Astrocyte (in vitro differentiated cells and primary cell): ENCODE results near the gene HNF1A. TPM values are rescaled to one million over a fixed set of nuclear protein-coding genes. Genes with fewer than 3 reads are reported as not detected.

Experiments used
- DNase-seq: peaks from one replicate; pipeline ENCODE4 v3.0.0-alpha.2; 2010; ENCODE audit warnings: low read depth
- FAIRE-seq: peaks from 2 replicates; lab custom pipeline; 2011; peaks lifted over from hg19 to GRCh38; lab: Jason Lieb, UNC
- H2AFZ ChIP-seq: 2 replicates; pipeline ENCODE4 v1.6.0; 2012; ENCODE audit warnings: low read depth, low read length, inconsistent platforms
- H3K27ac ChIP-seq: 2 replicates; pipeline ENCODE4 v1.5.1; 2011; ENCODE audit warnings: low read depth, low read length, inconsistent platforms
- H3K27me3 ChIP-seq: 2 replicates; pipeline ENCODE4 v1.6.0; 2011; ENCODE audit warnings: low read length, inconsistent platforms; ENCODE audit not compliant: insufficient read depth
- H3K36me3 ChIP-seq: 2 replicates; pipeline ENCODE4 v1.5.1; 2011; ENCODE audit warnings: low read length, inconsistent platforms; ENCODE audit not compliant: insufficient read depth
- H3K4me1 ChIP-seq: 2 replicates; pipeline ENCODE4 v1.5.1; 2011; ENCODE audit warnings: low read length, inconsistent platforms; ENCODE audit not compliant: insufficient read depth
- H3K4me2 ChIP-seq: 2 replicates; pipeline ENCODE4 v1.6.0; 2012; ENCODE audit warnings: low read length, inconsistent platforms
- H3K4me3 ChIP-seq: 2 replicates; pipeline ENCODE4 v1.5.1; 2011; ENCODE audit warnings: low read depth, mild to moderate bottlenecking, low read length, inconsistent platforms; ENCODE audit not compliant: insufficient read depth
- H3K79me2 ChIP-seq: 2 replicates; pipeline ENCODE4 v1.6.0; 2012; ENCODE audit warnings: mild to moderate bottlenecking, low read length, inconsistent platforms; ENCODE audit not compliant: insufficient read depth
- H3K9ac ChIP-seq: 2 replicates; pipeline ENCODE4 v1.6.0; 2012; ENCODE audit warnings: mild to moderate bottlenecking, low read length, inconsistent platforms
- H3K9me3 ChIP-seq: 2 replicates; pipeline ENCODE4 v1.5.1; 2012; ENCODE audit warnings: low read depth, mild to moderate bottlenecking, low read length, inconsistent platforms; ENCODE audit not compliant: insufficient read depth
- H4K20me1 ChIP-seq: 2 replicates; pipeline ENCODE4 v1.6.0; 2012; ENCODE audit warnings: low read length, inconsistent platforms; ENCODE audit not compliant: insufficient read depth
- H3K27ac Mint-ChIP-seq: one replicate; pipeline ENCODE4 v1.8.0; 2021; ENCODE audit warnings: mild to moderate bottlenecking, mixed read lengths; ENCODE audit not compliant: unreplicated experiment
- H3K27me3 Mint-ChIP-seq: one replicate; pipeline ENCODE4 v1.8.0; 2021; ENCODE audit warnings: low read depth, mixed read lengths; ENCODE audit not compliant: unreplicated experiment
- H3K36me3 Mint-ChIP-seq: one replicate; pipeline ENCODE4 v1.8.0; 2021; ENCODE audit warnings: low read depth, mixed read lengths; ENCODE audit not compliant: unreplicated experiment
- H3K4me1 Mint-ChIP-seq: one replicate; pipeline ENCODE4 v1.8.0; 2021; ENCODE audit warnings: low read depth, mixed read lengths; ENCODE audit not compliant: unreplicated experiment
- H3K4me3 Mint-ChIP-seq: one replicate; pipeline ENCODE4 v1.8.0; 2021; ENCODE audit warnings: mild to moderate bottlenecking, moderate library complexity, mixed read lengths; ENCODE audit not compliant: unreplicated experiment
- H3K9me3 Mint-ChIP-seq: one replicate; pipeline ENCODE4 v1.8.0; 2021; ENCODE audit warnings: mild to moderate bottlenecking, mixed read lengths; ENCODE audit not compliant: unreplicated experiment
- EZH2 ChIP-seq: IDR thresholded peaks from 2 replicates; pipeline ENCODE4 v1.6.1; 2012; ENCODE audit warnings: mild to moderate bottlenecking, low read length, inconsistent platforms; ENCODE audit not compliant: insufficient read depth
- total RNA-seq: library from RNA; stranded (reverse); gene quantifications from 2 replicates; pipeline ENCODE4 v1.2.1, GENCODE V29; 2021
- TF ChIP-seq, protein P1 (sequence below): IDR thresholded peaks from 2 replicates; pipeline ENCODE4 v1.5.1; 2011; ENCODE audit warnings: low read depth, mild to moderate bottlenecking, inconsistent platforms, low read length, moderate library complexity; ENCODE audit not compliant: insufficient read depth

HNF1A gene
- total RNA-seq, 1 donor from 2014 or later: not detected

- Histone ChIP-seq H3K4me3 (no peak overlapping the region), H2AFZ (no peak overlapping the region), H3K4me1 (no peaks in the 10 kb centered on the region), H3K79me2 (no peaks in the 10 kb centered on the region), H3K27me3 (no peaks in the 10 kb centered on the region), H3K27ac (no peak overlapping the region), H4K20me1 (peaks cover 10% of the 10 kb centered on the region), H3K4me2 (no peak overlapping the region), H3K36me3 (peaks cover 38% of the 10 kb centered on the region), H3K9ac (no peak overlapping the region), H3K9me3 (no peaks in the 10 kb centered on the region)
- DNase-seq: no peak
- TF ChIP-seq EZH2: no peak
- TF ChIP-seq, protein P1, sequence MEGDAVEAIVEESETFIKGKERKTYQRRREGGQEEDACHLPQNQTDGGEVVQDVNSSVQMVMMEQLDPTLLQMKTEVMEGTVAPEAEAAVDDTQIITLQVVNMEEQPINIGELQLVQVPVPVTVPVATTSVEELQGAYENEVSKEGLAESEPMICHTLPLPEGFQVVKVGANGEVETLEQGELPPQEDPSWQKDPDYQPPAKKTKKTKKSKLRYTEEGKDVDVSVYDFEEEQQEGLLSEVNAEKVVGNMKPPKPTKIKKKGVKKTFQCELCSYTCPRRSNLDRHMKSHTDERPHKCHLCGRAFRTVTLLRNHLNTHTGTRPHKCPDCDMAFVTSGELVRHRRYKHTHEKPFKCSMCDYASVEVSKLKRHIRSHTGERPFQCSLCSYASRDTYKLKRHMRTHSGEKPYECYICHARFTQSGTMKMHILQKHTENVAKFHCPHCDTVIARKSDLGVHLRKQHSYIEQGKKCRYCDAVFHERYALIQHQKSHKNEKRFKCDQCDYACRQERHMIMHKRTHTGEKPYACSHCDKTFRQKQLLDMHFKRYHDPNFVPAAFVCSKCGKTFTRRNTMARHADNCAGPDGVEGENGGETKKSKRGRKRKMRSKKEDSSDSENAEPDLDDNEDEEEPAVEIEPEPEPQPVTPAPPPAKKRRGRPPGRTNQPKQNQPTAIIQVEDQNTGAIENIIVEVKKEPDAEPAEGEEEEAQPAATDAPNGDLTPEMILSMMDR: no peak
- Mint-ChIP-seq H3K27ac (no peak overlapping the region), H3K36me3 (peaks cover 21% of the 10 kb centered on the region), H3K4me3 (no peak overlapping the region), H3K9me3 (no peaks in the 10 kb centered on the region), H3K27me3 (no peaks in the 10 kb centered on the region), H3K4me1 (no peaks in the 10 kb centered on the region)
- FAIRE-seq: no peak
Observed at GRCh38 chr12:121008347-121009098, 30.2 kb downstream of the HNF1A start.

GRCh38 chr12:121009741-121010140, 31.4 kb downstream of the HNF1A start:
- Histone ChIP-seq H3K27me3 (no peaks in the 10 kb centered on the region), H3K36me3 (peaks cover 38% of the 10 kb centered on the region), H3K9me3 (no peaks in the 10 kb centered on the region), H3K4me3 (no peak overlapping the region), H2AFZ (no peak overlapping the region), H3K9ac (no peak overlapping the region), H3K4me2 (no peak overlapping the region), H4K20me1 (peaks cover 10% of the 10 kb centered on the region), H3K79me2 (peaks cover 2% of the 10 kb centered on the region), H3K4me1 (no peaks in the 10 kb centered on the region), H3K27ac (no peak overlapping the region)
- Mint-ChIP-seq H3K36me3 (peaks cover 14% of the 10 kb centered on the region), H3K4me1 (no peaks in the 10 kb centered on the region), H3K4me3 (no peak overlapping the region), H3K27ac (no peak overlapping the region), H3K27me3 (no peaks in the 10 kb centered on the region), H3K9me3 (no peaks in the 10 kb centered on the region)
- TF ChIP-seq, protein P1: peak; percentile 53
- TF ChIP-seq EZH2: no peak
- peak; percentile 22 for DNase-seq
- FAIRE-seq: no peak

DNA sequence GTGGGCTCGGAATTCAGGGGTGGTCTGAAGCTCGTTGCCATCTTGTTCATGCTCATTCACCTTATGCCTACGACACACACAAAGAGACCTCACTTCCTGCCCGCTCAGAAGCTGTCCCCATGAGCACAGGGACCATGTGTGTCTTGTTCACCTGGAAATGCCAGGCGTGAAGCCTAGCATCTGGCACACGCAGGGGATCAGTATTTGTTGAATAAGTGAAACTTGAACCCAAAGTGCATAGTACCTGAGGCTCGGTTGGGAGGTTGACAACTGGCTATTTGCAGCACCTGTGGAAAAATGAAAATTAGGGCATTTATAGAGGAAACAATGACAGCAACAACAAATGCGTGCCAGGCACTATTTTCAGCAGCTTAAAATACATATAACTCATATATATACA, 32.5 kb downstream of the HNF1A start:
- H3K9me3 Mint-ChIP-seq: no peaks in the 10 kb centered on the region
- Histone ChIP-seq H3K4me3 (no peak overlapping the region), H3K9me3 (no peaks in the 10 kb centered on the region), H3K36me3 (peaks cover 35% of the 10 kb centered on the region), H3K27me3 (no peaks in the 10 kb centered on the region), H3K9ac (no peak overlapping the region), H3K27ac (no peak overlapping the region), H3K4me1 (no peaks in the 10 kb centered on the region), H2AFZ (no peak overlapping the region), H4K20me1 (peaks cover 10% of the 10 kb centered on the region), H3K4me2 (no peak overlapping the region), H3K79me2 (peaks cover 13% of the 10 kb centered on the region)
- TF ChIP-seq EZH2: no peak
- TF ChIP-seq, protein P1: no peak
- no peak overlapping the region for H3K4me3 Mint-ChIP-seq
- H3K27me3 Mint-ChIP-seq: no peaks in the 10 kb centered on the region
- H3K4me1 Mint-ChIP-seq: peaks cover 3% of the 10 kb centered on the region
- FAIRE-seq (no peak), DNase-seq (no peak)
- H3K27ac Mint-ChIP-seq: no peak overlapping the region
- peaks cover 7% of the 10 kb centered on the region for H3K36me3 Mint-ChIP-seq
